Measurements from ENCODE around the gene ZC3H8.
A peak's percentile ranks its signal among the peaks of the same experiment; 100 is the strongest.

The ZC3H8 gene

GRCh38 chr2:112194482-112194881 is 60.4 kb downstream of the ZC3H8 start:
- no peak for DNase-seq

- no peak for DNase-seq
These were observed 60.8 kb downstream of the ZC3H8 start for GRCh38 chr2:112194028-112194427.

GRCh38 chr2:112189001-112189556 is 65.8 kb downstream of the ZC3H8 start:
- DNase-seq = no peak

GRCh38 chr2:112187805-112188596 is 66.8 kb downstream of the ZC3H8 start:
- DNase-seq = peak; percentile 73 to 83

- DNase-seq = peak in 1 of 2 experiments; percentile 45
These were observed 67.7 kb downstream of the ZC3H8 start for GRCh38 chr2:112187046-112187715.

GRCh38 chr2:112185131-112185530 is 69.7 kb downstream of the ZC3H8 start:
- DNase-seq = no peak

GRCh38 chr2:112184121-112184520 is 70.7 kb downstream of the ZC3H8 start:
- DNase-seq = no peak

- DNase-seq = peak in 1 of 2 experiments; percentile 49
These were observed 71.4 kb downstream of the ZC3H8 start for GRCh38 chr2:112183327-112184025.

GRCh38 chr2:112182581-112183034 is 72.2 kb downstream of the ZC3H8 start:
- DNase-seq = peak; percentile 54 to 61

GRCh38 chr2:112181571-112182290 is 73.1 kb downstream of the ZC3H8 start:
- peak; percentile 62 to 66 for DNase-seq

- no peak for DNase-seq
These were observed 78.8 kb downstream of the ZC3H8 start for GRCh38 chr2:112175958-112176573.

GRCh38 chr2:112175333-112175732 is 79.5 kb downstream of the ZC3H8 start:
- DNase-seq = no peak

- no peak for DNase-seq
These were observed 80.5 kb downstream of the ZC3H8 start for GRCh38 chr2:112174383-112174782.

GRCh38 chr2:112173646-112174319 is 81.1 kb downstream of the ZC3H8 start:
- no peak for DNase-seq

- no peak for DNase-seq
These were observed 84.3 kb downstream of the ZC3H8 start for GRCh38 chr2:112170495-112170894.

- DNase-seq = no peak
These were observed 86.3 kb downstream of the ZC3H8 start for GRCh38 chr2:112168422-112169124.

GRCh38 chr2:112166806-112167499 is 87.9 kb downstream of the ZC3H8 start:
- DNase-seq = peak in 1 of 2 experiments; percentile 31

GRCh38 chr2:112165296-112165695 is 89.5 kb downstream of the ZC3H8 start:
- no peak for DNase-seq

GRCh38 chr2:112164876-112165275 is 90.0 kb downstream of the ZC3H8 start:
- DNase-seq = no peak

- DNase-seq = no peak
These were observed 91.3 kb downstream of the ZC3H8 start for GRCh38 chr2:112163541-112163981.

Data from activated CD4-positive, alpha-beta T cell treated with anti-CD3 and anti-CD28 coated beads, Interleukin-2, amount 50 U/mL, for 48 hours (primary cell).